ENCODE measurements around the gene PTCRA.

- no peak for TF ChIP-seq POLR2A (IDR thresholded peaks at IDR 0.05)
- TF ChIP-seq, protein P1, sequence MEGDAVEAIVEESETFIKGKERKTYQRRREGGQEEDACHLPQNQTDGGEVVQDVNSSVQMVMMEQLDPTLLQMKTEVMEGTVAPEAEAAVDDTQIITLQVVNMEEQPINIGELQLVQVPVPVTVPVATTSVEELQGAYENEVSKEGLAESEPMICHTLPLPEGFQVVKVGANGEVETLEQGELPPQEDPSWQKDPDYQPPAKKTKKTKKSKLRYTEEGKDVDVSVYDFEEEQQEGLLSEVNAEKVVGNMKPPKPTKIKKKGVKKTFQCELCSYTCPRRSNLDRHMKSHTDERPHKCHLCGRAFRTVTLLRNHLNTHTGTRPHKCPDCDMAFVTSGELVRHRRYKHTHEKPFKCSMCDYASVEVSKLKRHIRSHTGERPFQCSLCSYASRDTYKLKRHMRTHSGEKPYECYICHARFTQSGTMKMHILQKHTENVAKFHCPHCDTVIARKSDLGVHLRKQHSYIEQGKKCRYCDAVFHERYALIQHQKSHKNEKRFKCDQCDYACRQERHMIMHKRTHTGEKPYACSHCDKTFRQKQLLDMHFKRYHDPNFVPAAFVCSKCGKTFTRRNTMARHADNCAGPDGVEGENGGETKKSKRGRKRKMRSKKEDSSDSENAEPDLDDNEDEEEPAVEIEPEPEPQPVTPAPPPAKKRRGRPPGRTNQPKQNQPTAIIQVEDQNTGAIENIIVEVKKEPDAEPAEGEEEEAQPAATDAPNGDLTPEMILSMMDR (IDR thresholded peaks at IDR 0.05) = no peak
- TF ChIP-seq EP300 (IDR thresholded peaks at IDR 0.05) = no peak
- no peak for TF ChIP-seq POLR2AphosphoS5 (IDR thresholded peaks at IDR 0.05)
Observed at GRCh38 chr6:42942444-42942843, 26.6 kb downstream of the PTCRA start.

All from suprapubic skin (tissue), 4 donors.